ENCODE data around the gene PRPSAP2.

PRPSAP2 gene

GRCh38 chr17:18910326-18910725 is 52.4 kb downstream of the PRPSAP2 start:
- TF ChIP-seq, protein P1, sequence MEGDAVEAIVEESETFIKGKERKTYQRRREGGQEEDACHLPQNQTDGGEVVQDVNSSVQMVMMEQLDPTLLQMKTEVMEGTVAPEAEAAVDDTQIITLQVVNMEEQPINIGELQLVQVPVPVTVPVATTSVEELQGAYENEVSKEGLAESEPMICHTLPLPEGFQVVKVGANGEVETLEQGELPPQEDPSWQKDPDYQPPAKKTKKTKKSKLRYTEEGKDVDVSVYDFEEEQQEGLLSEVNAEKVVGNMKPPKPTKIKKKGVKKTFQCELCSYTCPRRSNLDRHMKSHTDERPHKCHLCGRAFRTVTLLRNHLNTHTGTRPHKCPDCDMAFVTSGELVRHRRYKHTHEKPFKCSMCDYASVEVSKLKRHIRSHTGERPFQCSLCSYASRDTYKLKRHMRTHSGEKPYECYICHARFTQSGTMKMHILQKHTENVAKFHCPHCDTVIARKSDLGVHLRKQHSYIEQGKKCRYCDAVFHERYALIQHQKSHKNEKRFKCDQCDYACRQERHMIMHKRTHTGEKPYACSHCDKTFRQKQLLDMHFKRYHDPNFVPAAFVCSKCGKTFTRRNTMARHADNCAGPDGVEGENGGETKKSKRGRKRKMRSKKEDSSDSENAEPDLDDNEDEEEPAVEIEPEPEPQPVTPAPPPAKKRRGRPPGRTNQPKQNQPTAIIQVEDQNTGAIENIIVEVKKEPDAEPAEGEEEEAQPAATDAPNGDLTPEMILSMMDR (conservative IDR thresholded peaks at IDR 0.05; ENCODE audit: low read depth, low read length): no peak
- no peaks in the 10 kb centered on the region for H4K20me1 ChIP-seq (ENCODE audit: insufficient read depth)
- no peak overlapping the region for H3K4me2 ChIP-seq
- no peak overlapping the region for H3K4me3 ChIP-seq (IDR thresholded peaks at IDR 0.05; ENCODE audit: insufficient read depth, low read depth, low read length)
- H3K4me1 ChIP-seq (ENCODE audit: low read depth, poor library complexity, severe bottlenecking): no peaks in the 10 kb centered on the region
- no peaks in the 10 kb centered on the region for H3K36me3 ChIP-seq (ENCODE audit: insufficient read depth)
- H3K27ac ChIP-seq: no peak overlapping the region
- no peaks in the 10 kb centered on the region for H3K79me2 ChIP-seq (ENCODE audit: insufficient read depth, low read depth)
- no peak overlapping the region for H2AFZ ChIP-seq (ENCODE audit: low read depth)
- H3K9ac ChIP-seq: no peak overlapping the region
- no peaks in the 10 kb centered on the region for H3K27me3 ChIP-seq (ENCODE audit: insufficient read depth, low read depth)

DNA sequence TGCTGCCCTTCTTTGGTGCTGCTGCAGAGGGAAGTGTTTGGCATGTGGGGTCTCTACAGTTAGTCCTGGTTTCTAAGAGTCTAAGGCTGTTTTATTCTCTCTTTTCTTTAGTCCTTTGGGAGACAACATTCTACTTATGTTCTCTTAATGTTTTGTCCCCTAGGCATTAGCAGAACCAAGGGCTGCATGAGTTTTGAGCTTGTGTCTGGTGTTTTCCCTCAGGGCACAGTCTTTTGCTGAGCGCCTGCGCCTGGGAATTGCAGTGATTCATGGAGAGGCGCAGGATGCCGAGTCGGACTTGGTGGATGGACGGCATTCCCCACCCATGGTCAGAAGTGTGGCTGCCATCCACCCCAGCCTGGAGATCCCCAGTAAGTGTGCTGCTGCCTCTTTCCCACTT is 53.0 kb downstream of the PRPSAP2 start:
- Histone ChIP-seq H3K4me2 (no peak overlapping the region), H3K27me3 (ENCODE audit: insufficient read depth, low read depth) (no peaks in the 10 kb centered on the region), H3K36me3 (ENCODE audit: insufficient read depth) (no peaks in the 10 kb centered on the region), H3K4me1 (ENCODE audit: low read depth, poor library complexity, severe bottlenecking) (no peaks in the 10 kb centered on the region), H2AFZ (ENCODE audit: low read depth) (no peak overlapping the region), H3K4me3 (IDR thresholded peaks at IDR 0.05; ENCODE audit: insufficient read depth, low read depth, low read length) (no peak overlapping the region), H3K9ac (no peak overlapping the region), H4K20me1 (ENCODE audit: insufficient read depth) (no peaks in the 10 kb centered on the region), H3K79me2 (ENCODE audit: insufficient read depth, low read depth) (no peaks in the 10 kb centered on the region), H3K27ac (no peak overlapping the region)
- TF ChIP-seq, protein P1 (conservative IDR thresholded peaks at IDR 0.05; ENCODE audit: low read depth, low read length): no peak

DNA sequence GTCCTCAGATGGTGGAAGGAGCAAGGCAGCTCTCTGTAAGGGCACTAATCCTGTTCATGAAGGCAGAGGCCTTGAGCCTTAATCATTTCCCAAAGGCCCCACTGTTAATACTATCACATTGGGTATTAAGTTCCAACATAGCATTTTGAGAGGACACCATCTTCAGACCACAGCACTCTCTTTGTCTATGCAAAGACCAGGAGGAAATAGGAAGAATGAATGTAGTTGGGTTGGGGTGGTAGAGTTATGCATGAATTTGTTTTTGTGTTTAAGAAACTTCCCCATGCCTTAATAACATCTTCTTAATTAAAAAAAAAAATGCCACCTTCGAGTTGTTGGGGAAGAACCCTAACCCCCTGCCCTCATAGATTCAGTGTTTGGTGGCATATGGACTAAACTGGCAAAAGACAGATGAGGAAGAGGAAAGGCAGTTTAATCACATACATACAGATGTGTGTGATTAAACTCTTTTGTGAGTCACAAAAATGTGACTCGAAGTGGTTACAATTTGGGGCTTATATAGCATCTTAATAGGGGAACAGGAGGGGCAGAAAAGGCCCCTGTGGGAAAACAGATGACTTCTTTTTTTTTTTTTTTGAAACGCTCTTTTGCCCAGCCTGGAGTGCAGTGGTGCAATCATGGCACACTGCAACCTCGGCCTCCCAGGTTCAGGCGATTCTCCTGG is 59.0 kb downstream of the PRPSAP2 start:
- Histone ChIP-seq H3K4me2 (no peak overlapping the region), H3K36me3 (ENCODE audit: insufficient read depth) (no peaks in the 10 kb centered on the region), H3K27ac (no peak overlapping the region), H3K9ac (no peak overlapping the region), H3K79me2 (ENCODE audit: insufficient read depth, low read depth) (no peaks in the 10 kb centered on the region), H2AFZ (ENCODE audit: low read depth) (no peak overlapping the region), H4K20me1 (ENCODE audit: insufficient read depth) (no peaks in the 10 kb centered on the region), H3K4me1 (ENCODE audit: low read depth, poor library complexity, severe bottlenecking) (peaks cover 32% of the 10 kb centered on the region), H3K4me3 (IDR thresholded peaks at IDR 0.05; ENCODE audit: insufficient read depth, low read depth, low read length) (no peak overlapping the region), H3K27me3 (ENCODE audit: insufficient read depth, low read depth) (no peaks in the 10 kb centered on the region)
- TF ChIP-seq, protein P1 (conservative IDR thresholded peaks at IDR 0.05; ENCODE audit: low read depth, low read length): no peak

DNA sequence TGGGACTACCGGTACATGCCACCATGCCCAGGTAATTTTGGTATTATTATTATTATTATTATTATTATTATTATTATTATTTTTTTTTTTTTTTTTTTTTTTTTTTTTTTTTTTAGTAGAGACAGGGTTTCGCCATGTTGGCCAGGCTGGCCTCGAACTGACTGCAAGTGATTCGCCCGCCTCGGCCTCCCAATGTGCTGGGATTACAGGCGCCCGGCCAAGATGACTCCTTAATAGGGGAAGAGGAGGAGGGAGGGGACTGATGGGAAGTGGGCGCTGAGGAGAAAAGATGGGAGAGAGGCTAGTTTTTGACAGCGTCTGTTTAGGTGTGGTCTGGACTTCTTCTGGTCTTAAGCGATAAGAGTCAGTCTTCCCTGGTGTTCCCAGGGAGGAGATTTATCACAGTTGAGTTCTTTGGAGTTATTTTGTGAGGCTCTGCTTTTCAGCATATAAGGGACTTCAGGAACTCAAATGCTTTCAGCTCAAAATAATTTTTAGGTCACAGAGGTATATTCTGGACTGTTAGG is 59.6 kb downstream of the PRPSAP2 start:
- TF ChIP-seq, protein P1 (conservative IDR thresholded peaks at IDR 0.05; ENCODE audit: low read depth, low read length): no peak
- no peaks in the 10 kb centered on the region for H3K79me2 ChIP-seq (ENCODE audit: insufficient read depth, low read depth)
- H3K27ac ChIP-seq: no peak overlapping the region
- H2AFZ ChIP-seq (ENCODE audit: low read depth): no peak overlapping the region
- H4K20me1 ChIP-seq (ENCODE audit: insufficient read depth): no peaks in the 10 kb centered on the region
- H3K4me3 ChIP-seq (IDR thresholded peaks at IDR 0.05; ENCODE audit: insufficient read depth, low read depth, low read length): no peak overlapping the region
- no peak overlapping the region for H3K4me2 ChIP-seq
- no peak overlapping the region for H3K9ac ChIP-seq
- H3K4me1 ChIP-seq (ENCODE audit: low read depth, poor library complexity, severe bottlenecking): peaks cover 38% of the 10 kb centered on the region
- H3K27me3 ChIP-seq (ENCODE audit: insufficient read depth, low read depth): no peaks in the 10 kb centered on the region
- H3K36me3 ChIP-seq (ENCODE audit: insufficient read depth): no peaks in the 10 kb centered on the region
